Measurements from ENCODE around the gene EHMT2. TPM values are rescaled to one million over a fixed set of nuclear protein-coding genes. Genes with fewer than 3 reads are reported as not detected.
A peak's percentile ranks its signal among the peaks of the same experiment; 100 is the strongest.

EHMT2 gene
- total RNA-seq, 2 experiments from 2014 or later: 70.1 to 72.3 TPM

GRCh38 chr6:31930962-31931361, 33.5 kb upstream of the EHMT2 start:
- H3K27ac Mint-ChIP-seq: no peak overlapping the region
- ATAC-seq (no peak), DNase-seq (no peak)
- H3K4me1 Mint-ChIP-seq (ENCODE audit: low read depth): no peaks in the 10 kb centered on the region
- peaks cover 2% of the 10 kb centered on the region for H3K27me3 Mint-ChIP-seq (ENCODE audit: low read depth)
- H3K4me3 Mint-ChIP-seq: no peak overlapping the region
- POLR2A ChIA-PET: no interaction called here
- CTCF ChIA-PET: no interaction called here
- no peaks in the 10 kb centered on the region for H3K9me3 Mint-ChIP-seq (ENCODE audit: insufficient read depth)
- no peaks in the 10 kb centered on the region for H3K36me3 Mint-ChIP-seq (ENCODE audit: low read depth)

DNA sequence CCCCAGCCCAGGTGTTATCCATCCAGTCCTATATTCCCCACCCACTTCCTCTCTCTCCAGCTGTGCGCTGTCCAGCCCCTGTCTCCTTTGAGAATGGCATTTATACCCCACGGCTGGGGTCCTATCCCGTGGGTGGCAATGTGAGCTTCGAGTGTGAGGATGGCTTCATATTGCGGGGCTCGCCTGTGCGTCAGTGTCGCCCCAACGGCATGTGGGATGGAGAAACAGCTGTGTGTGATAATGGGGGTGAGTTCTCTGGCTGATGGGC, 31.1 kb upstream of the EHMT2 start:
- Mint-ChIP-seq H3K36me3 (ENCODE audit: low read depth) (no peaks in the 10 kb centered on the region), H3K9me3 (ENCODE audit: insufficient read depth) (no peaks in the 10 kb centered on the region), H3K27ac (no peak overlapping the region), H3K4me1 (ENCODE audit: low read depth) (no peaks in the 10 kb centered on the region), H3K27me3 (ENCODE audit: low read depth) (peaks cover 2% of the 10 kb centered on the region), H3K4me3 (no peak overlapping the region)
- POLR2A ChIA-PET: no interaction called here
- CTCF ChIA-PET: no interaction called here
- DNase-seq: no peak
- ATAC-seq: no peak

GRCh38 chr6:31927863-31928671, 30.6 kb upstream of the EHMT2 start:
- Mint-ChIP-seq H3K9me3 (ENCODE audit: insufficient read depth) (no peaks in the 10 kb centered on the region), H3K27ac (no peak overlapping the region), H3K36me3 (ENCODE audit: low read depth) (no peaks in the 10 kb centered on the region), H3K4me3 (no peak overlapping the region), H3K27me3 (ENCODE audit: low read depth) (peaks cover 2% of the 10 kb centered on the region), H3K4me1 (ENCODE audit: low read depth) (no peaks in the 10 kb centered on the region)
- CTCF ChIA-PET: no interaction called here
- ATAC-seq (no peak), DNase-seq (no peak)
- POLR2A ChIA-PET: no interaction called here

- POLR2A ChIA-PET: no interaction called here
- no peaks in the 10 kb centered on the region for H3K36me3 Mint-ChIP-seq (ENCODE audit: low read depth)
Observed at GRCh38 chr6:31927242-31927862, 29.9 kb upstream of the EHMT2 start, which contains the start of gene C2. Gene C2, plus strand, starts transcription at chr6:31927717. Its CDS starts 36 bp downstream, at chr6:31927753.

DNA sequence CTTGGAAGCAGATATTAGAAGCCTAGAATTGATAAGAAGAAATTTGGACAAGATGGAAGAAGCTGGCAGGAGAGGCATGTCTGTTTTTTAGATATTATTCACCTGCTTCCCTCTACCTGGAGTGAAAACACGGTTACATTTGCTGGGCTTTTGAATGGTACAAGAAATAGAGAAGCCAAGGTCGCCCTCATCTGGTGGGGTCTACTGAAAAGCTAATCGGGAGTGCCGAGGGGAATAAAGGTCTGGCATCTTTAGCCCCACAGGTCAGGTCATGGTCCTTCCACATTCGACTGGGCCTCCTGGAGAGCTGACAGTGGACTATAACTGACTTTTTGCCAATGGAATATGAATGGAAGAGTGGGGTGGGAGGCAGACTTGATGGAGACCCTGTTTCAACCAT, 25.4 kb upstream of the EHMT2 start:
- Mint-ChIP-seq H3K27ac (no peak overlapping the region), H3K4me3 (no peak overlapping the region), H3K9me3 (ENCODE audit: insufficient read depth) (no peaks in the 10 kb centered on the region), H3K36me3 (ENCODE audit: low read depth) (no peaks in the 10 kb centered on the region), H3K27me3 (ENCODE audit: low read depth) (peaks cover 2% of the 10 kb centered on the region), H3K4me1 (ENCODE audit: low read depth) (no peaks in the 10 kb centered on the region)
- DNase-seq (peak; percentile 42), ATAC-seq (no peak)
- ChIA-PET CTCF (interaction anchor here (0.9 to 1.8 kb wide), 7 partner anchors 25 to 261 kb away, joined by 3 to 4 read pairs (median 3); partner anchors contain the start of gene NEU1), POLR2A (interaction anchor here (1.2 kb wide), 1 partner anchor 17 kb away, joined by 3 read pairs; no protein-coding TSS in a partner anchor)

More at GRCh38 chr6:31927242-31927862, 29.9 kb upstream of the EHMT2 start, which contains the start of gene C2:
- Mint-ChIP-seq H3K4me3 (no peak within 1 kb of the TSS), H3K27me3 (ENCODE audit: low read depth) (peaks cover 2% of the 10 kb centered on the region), H3K4me1 (ENCODE audit: low read depth) (no peaks in the 10 kb centered on the region), H3K27ac (no peak within 1 kb of the TSS), H3K9me3 (ENCODE audit: insufficient read depth) (no peaks in the 10 kb centered on the region)
- ATAC-seq (no peak), DNase-seq (no peak)
- CTCF ChIA-PET: no interaction called here

DNA sequence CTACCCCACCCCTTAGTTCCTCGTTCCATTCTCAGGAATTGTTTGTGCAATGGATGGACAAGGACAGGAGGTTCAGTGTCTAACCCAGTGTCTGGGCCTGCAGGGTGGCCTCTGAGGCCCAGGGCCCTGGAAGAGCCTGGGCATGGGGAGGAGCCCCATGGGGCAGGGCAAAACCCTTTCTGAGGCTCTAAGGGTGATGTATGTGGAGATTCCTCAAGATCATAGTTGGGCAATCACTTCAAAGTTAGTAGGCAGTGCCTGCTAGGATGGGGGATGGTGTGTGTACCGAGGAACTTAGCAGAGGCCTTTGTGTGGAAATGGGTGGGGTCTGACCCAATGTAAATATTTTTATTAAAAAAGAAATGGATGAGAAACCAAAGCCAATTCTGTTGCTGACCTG, 23.3 kb upstream of the EHMT2 start:
- no peaks in the 10 kb centered on the region for H3K4me1 Mint-ChIP-seq (ENCODE audit: low read depth)
- ATAC-seq (no peak), DNase-seq (no peak)
- POLR2A ChIA-PET: no interaction called here
- H3K36me3 Mint-ChIP-seq (ENCODE audit: low read depth): no peaks in the 10 kb centered on the region
- peaks cover 2% of the 10 kb centered on the region for H3K27me3 Mint-ChIP-seq (ENCODE audit: low read depth)
- H3K4me3 Mint-ChIP-seq: no peak overlapping the region
- CTCF ChIA-PET: interaction anchor here (1.7 kb wide), 1 partner anchor 31 kb away, joined by 7 read pairs; no protein-coding TSS in a partner anchor
- H3K27ac Mint-ChIP-seq: no peak overlapping the region
- no peaks in the 10 kb centered on the region for H3K9me3 Mint-ChIP-seq (ENCODE audit: insufficient read depth)

DNA sequence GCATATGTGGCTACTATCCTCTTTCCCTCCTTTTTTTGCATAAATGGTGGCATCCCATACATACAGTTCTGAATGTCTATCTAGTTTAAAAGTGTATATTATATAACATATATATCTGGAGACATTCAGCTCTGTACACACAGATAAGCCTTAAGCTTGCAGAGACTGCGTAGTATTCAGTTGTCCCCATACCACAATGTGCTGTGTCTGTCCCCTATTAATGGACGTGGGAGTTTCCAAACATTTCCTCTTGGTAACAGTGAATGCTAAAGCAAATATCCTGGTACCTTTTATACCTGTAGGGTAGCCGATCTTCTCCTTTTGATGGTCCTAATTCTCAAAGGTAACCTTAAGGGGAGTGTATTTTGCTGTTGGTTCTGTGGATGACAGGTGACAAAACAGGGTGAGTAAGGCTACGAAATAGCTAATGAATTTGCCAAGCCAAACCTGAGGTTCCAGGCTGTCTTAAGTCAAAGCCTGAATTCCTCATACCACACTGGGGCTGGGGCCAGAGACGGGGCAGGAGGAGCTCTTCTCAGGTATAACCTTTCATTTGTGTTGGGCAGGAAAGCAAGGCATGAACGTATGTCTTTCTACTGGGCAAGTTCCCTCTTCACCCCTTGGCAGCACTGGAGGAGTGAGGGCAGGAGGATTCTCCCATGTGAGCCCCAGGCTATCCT, 22.3 kb upstream of the EHMT2 start:
- ChIA-PET CTCF (interaction anchor here (1.7 kb wide), 1 partner anchor 32 kb away, joined by 7 read pairs; no protein-coding TSS in a partner anchor), POLR2A (no interaction called here)
- no peak for ATAC-seq
- Mint-ChIP-seq H3K27ac (no peak overlapping the region), H3K36me3 (ENCODE audit: low read depth) (no peaks in the 10 kb centered on the region), H3K4me1 (ENCODE audit: low read depth) (no peaks in the 10 kb centered on the region), H3K27me3 (ENCODE audit: low read depth) (peaks cover 10% of the 10 kb centered on the region), H3K4me3 (no peak overlapping the region), H3K9me3 (ENCODE audit: insufficient read depth) (no peaks in the 10 kb centered on the region)
- DNase-seq: no peak

GRCh38 chr6:31918069-31918720, 20.7 kb upstream of the EHMT2 start:
- Mint-ChIP-seq H3K27ac (no peak overlapping the region), H3K27me3 (ENCODE audit: low read depth) (peaks cover 10% of the 10 kb centered on the region), H3K9me3 (ENCODE audit: insufficient read depth) (no peaks in the 10 kb centered on the region), H3K4me1 (ENCODE audit: low read depth) (no peaks in the 10 kb centered on the region), H3K4me3 (no peak overlapping the region), H3K36me3 (ENCODE audit: low read depth) (no peaks in the 10 kb centered on the region)
- POLR2A ChIA-PET: no interaction called here
- ATAC-seq: no peak
- CTCF ChIA-PET: interaction anchor here (1.2 to 1.7 kb wide), 2 partner anchors 31 to 34 kb away, joined by 3 to 5 read pairs; no protein-coding TSS in a partner anchor
- no peak for DNase-seq

DNA sequence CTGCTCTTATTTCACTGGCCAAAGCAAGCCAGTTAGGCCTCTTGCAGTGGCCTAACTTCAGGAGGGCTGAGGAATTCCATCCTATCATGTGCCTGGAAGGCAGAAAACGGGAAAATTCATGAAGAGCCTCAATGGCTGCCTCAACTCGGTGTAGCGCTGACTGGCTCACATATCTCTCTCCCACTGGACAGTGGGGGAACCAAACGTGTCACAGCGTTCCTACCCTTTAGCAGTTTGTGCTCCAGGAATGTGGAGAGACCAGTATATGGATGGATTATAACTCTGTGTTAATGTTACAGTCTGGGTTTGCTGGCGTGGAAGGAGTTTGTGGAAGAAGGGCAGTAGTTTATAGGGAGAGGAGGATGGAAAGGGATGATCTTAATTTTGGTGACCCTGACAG, 18.3 kb upstream of the EHMT2 start:
- Mint-ChIP-seq H3K4me1 (ENCODE audit: low read depth) (no peaks in the 10 kb centered on the region), H3K27me3 (ENCODE audit: low read depth) (peaks cover 10% of the 10 kb centered on the region), H3K9me3 (ENCODE audit: insufficient read depth) (no peaks in the 10 kb centered on the region), H3K27ac (no peak overlapping the region), H3K36me3 (ENCODE audit: low read depth) (no peaks in the 10 kb centered on the region), H3K4me3 (no peak overlapping the region)
- ATAC-seq (no peak), DNase-seq (no peak)
- CTCF ChIA-PET: no interaction called here
- POLR2A ChIA-PET: no interaction called here

- Mint-ChIP-seq H3K36me3 (ENCODE audit: low read depth) (no peaks in the 10 kb centered on the region), H3K27ac (no peak overlapping the region), H3K27me3 (ENCODE audit: low read depth) (peaks cover 10% of the 10 kb centered on the region), H3K4me1 (ENCODE audit: low read depth) (no peaks in the 10 kb centered on the region), H3K9me3 (ENCODE audit: insufficient read depth) (no peaks in the 10 kb centered on the region), H3K4me3 (no peak overlapping the region)
- ATAC-seq (no peak), DNase-seq (no peak)
- CTCF ChIA-PET: no interaction called here
- POLR2A ChIA-PET: no interaction called here
Observed at GRCh38 chr6:31915351-31915750, 17.9 kb upstream of the EHMT2 start.

- Mint-ChIP-seq H3K36me3 (ENCODE audit: low read depth) (no peaks in the 10 kb centered on the region), H3K4me1 (ENCODE audit: low read depth) (peaks cover 2% of the 10 kb centered on the region), H3K4me3 (no peak overlapping the region), H3K9me3 (ENCODE audit: insufficient read depth) (no peaks in the 10 kb centered on the region), H3K27ac (no peak overlapping the region), H3K27me3 (ENCODE audit: low read depth) (peaks cover 16% of the 10 kb centered on the region)
- DNase-seq: no peak
- CTCF ChIA-PET: no interaction called here
- no peak for ATAC-seq
- POLR2A ChIA-PET: no interaction called here
Observed at GRCh38 chr6:31911826-31912585, 14.5 kb upstream of the EHMT2 start.
